ENCODE results near the gene RALGPS2.

DNA sequence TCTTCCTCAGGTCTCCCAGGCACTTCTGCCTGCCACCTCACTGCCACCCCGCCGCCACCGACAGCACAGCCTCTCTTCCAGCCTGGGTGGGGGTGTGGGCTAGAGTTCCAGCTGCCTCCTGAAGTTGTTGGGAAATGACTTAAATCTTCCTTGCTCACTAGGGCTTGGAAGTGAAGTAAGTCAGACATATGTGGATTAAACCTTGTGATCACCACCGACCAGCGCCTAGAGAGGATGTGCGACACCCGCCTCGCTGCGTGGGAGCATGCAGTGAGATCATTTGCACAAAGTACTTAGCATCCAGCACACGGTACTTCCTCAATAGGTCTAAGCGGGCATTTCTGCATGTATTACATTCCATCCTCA lies 229.3 kb downstream of the RALGPS2 start:
- TF ChIP-seq TCF7L2 (IDR thresholded peaks at IDR 0.05; ENCODE audit: low read depth, low read length) (no peak), FIP1L1 (IDR thresholded peaks at IDR 0.05; ENCODE audit: borderline replicate concordance, insufficient read depth, low read depth, low read length) (no peak), POLR2A (IDR thresholded peaks at IDR 0.05; ENCODE audit: insufficient read depth in 1 of 2, low read depth in 2 of 2, low read length in 2 of 2) (no peak), HNRNPUL1 (IDR thresholded peaks at IDR 0.05; ENCODE audit: low read depth, low read length) (no peak), ZNF121 (CRISPR knock-in tag; IDR thresholded peaks at IDR 0.05) (no peak), FOXO1 (CRISPR knock-in tag; IDR thresholded peaks at IDR 0.05) (no peak)

Data from HepG2 (cell line).